ENCODE data around the gene MANEA. TPM values are rescaled to one million over a fixed set of nuclear protein-coding genes. Genes with fewer than 3 reads are reported as not detected.
"Not testable (repeated sequence)": the region's sequence is repeated elsewhere in the genome, so short reads cannot be mapped to it uniquely, and the experiment has no call there.

The MANEA gene
- total and polyA plus RNA-seq, 10 of the 15 experiments (the other 5 are each of a cell fraction or from before 2014, with no cell fraction given): 5.8 to 19.5 (median 12.5) TPM

- TF ChIP-seq SP1 (IDR thresholded peaks at IDR 0.05; ENCODE audit: low read depth, low read length) (no peak), IKZF1 (conservative IDR thresholded peaks at IDR 0.05) (no peak), USF1 (IDR thresholded peaks at IDR 0.05; ENCODE audit: borderline replicate concordance, extremely low read length, insufficient read depth, low read depth, low read length) (no peak), DPF2 (IDR thresholded peaks at IDR 0.05) (no peak), RAD51 (IDR thresholded peaks at IDR 0.05) (no peak)
Observed at GRCh38 chr6:95551678-95552324, 25.5 kb upstream of the MANEA start (continued).

- Histone ChIP-seq H3K9ac (ENCODE audit: control insufficient read depth, insufficient read depth, low read length) (no peak overlapping the region), H3K9me3 (replicated peaks; ENCODE audit: control insufficient read depth, insufficient read depth, low read length) (no peaks in the 10 kb centered on the region), H4K20me1 (ENCODE audit: control insufficient read depth, insufficient read depth) (no peaks in the 10 kb centered on the region), H3K4me1 (ENCODE audit: control insufficient read depth, insufficient read depth, low read length) (no peaks in the 10 kb centered on the region), H3K27ac (ENCODE audit: control insufficient read depth, insufficient read depth) (no peak overlapping the region), H3K27me3 (replicated peaks in 1 of 2; ENCODE audit: control insufficient read depth in 2 of 2, insufficient read depth in 2 of 2, low read length in 1 of 2) (no peaks in the 10 kb centered on the region), H3K36me3 (ENCODE audit: control insufficient read depth in 2 of 2, insufficient read depth in 2 of 2, low read length in 1 of 2) (no peaks in the 10 kb centered on the region), H2AFZ (ENCODE audit: control insufficient read depth, low read depth, low read length) (no peak overlapping the region), H3K4me2 (ENCODE audit: control insufficient read depth, insufficient read depth) (no peak overlapping the region), H3K79me2 (ENCODE audit: control insufficient read depth, insufficient read depth, low read length) (no peaks in the 10 kb centered on the region), H3K4me3 (no peak overlapping the region)
- WGBS (ENCODE audit: insufficient coverage, insufficient replicate concordance, low lambda C conversion rate, missing lambda C conversion rate): 57% methylated on average over 1 of the region's 1 CpG
- FAIRE-seq (no peak), DNase-seq (ENCODE audit: low read depth, low spot score) (no peak), ATAC-seq (no peak)
- TF ChIP-seq ZZZ3 (IDR thresholded peaks at IDR 0.05; ENCODE audit: control insufficient read depth, insufficient read length, low read depth): no peak
- no peak for TF ChIP-seq CREM (IDR thresholded peaks at IDR 0.05; ENCODE audit: low read depth)
- ChIA-PET RAD21 (ENCODE audit: unreplicated experiment) (no interaction called here), SMC1A (ENCODE audit: uncharacterized antibody, unreplicated experiment) (no interaction called here), CTCF (no interaction called here), POLR2A (no interaction called here)
- in situ Hi-C loops (cut with MboI): no loop called here
- BruUV-seq (replicated peaks): no TSS peak
- intact Hi-C loops (cut with micrococcal nuclease; ENCODE audit: unreplicated experiment): no loop called here
Observed at GRCh38 chr6:95553880-95554279, 23.5 kb upstream of the MANEA start.

GRCh38 chr6:95560956-95561355 lies 16.4 kb upstream of the MANEA start:
- H2AFZ ChIP-seq (ENCODE audit: control insufficient read depth, low read depth, low read length); FAIRE-seq; BruUV-seq (replicated peaks); H3K27ac ChIP-seq (ENCODE audit: control insufficient read depth, insufficient read depth); H3K79me2 ChIP-seq (ENCODE audit: control insufficient read depth, insufficient read depth, low read length); H3K9me3 ChIP-seq (replicated peaks; ENCODE audit: control insufficient read depth, insufficient read depth, low read length); SMC1A ChIA-PET (ENCODE audit: uncharacterized antibody, unreplicated experiment); H3K4me1 ChIP-seq (ENCODE audit: control insufficient read depth, insufficient read depth, low read length); intact Hi-C loops (cut with micrococcal nuclease; ENCODE audit: unreplicated experiment); RAD21 ChIA-PET (ENCODE audit: unreplicated experiment); H3K9ac ChIP-seq (ENCODE audit: control insufficient read depth, insufficient read depth, low read length); POLR2A ChIA-PET; H4K20me1 ChIP-seq (ENCODE audit: control insufficient read depth, insufficient read depth); H3K36me3 ChIP-seq (ENCODE audit: control insufficient read depth in 2 of 2, insufficient read depth in 2 of 2, low read length in 1 of 2); CTCF ChIA-PET; H3K4me2 ChIP-seq (ENCODE audit: control insufficient read depth, insufficient read depth); H3K4me3 ChIP-seq; in situ Hi-C loops (cut with MboI); ATAC-seq; DNase-seq (ENCODE audit: low read depth, low spot score); H3K27me3 ChIP-seq (replicated peaks in 1 of 2; ENCODE audit: control insufficient read depth in 2 of 2, insufficient read depth in 2 of 2, low read length in 1 of 2): not testable (repeated sequence)
- WGBS (ENCODE audit: insufficient coverage, insufficient replicate concordance, low lambda C conversion rate, missing lambda C conversion rate): 100% methylated on average over 4 of the region's 5 CpGs
